IMR-90 (cell line): ENCODE results near the gene WDR17. TPM values are rescaled to one million over a fixed set of nuclear protein-coding genes. Genes with fewer than 3 reads are reported as not detected.

ENCODE experiments used
- ATAC-seq: fragments of 200-7000 bp; cut with Tn5 transposase; 2 replicates; pipeline ENCODE4 v1.9.1; 2020; ENCODE audit warnings: low read depth, mild to moderate bottlenecking, moderate library complexity
- BruUV-seq: library from RNA; stranded (reverse); fragments of 400-500 nt; replicated peaks from 2 replicates; lab custom pipeline; 2021; lab: Mats Ljungman, UMichigan
- CTCF ChIA-PET: fragments of 300-600 bp; formaldehyde crosslinking; extraction: SDS; loops from one replicate; lab custom pipeline; 2021; ENCODE audit warnings: antibody characterized with exemption; lab: Yijun Ruan, JAX
- POLR2A ChIA-PET: fragments of 300-600 bp; sonication (Branson Sonifier 250); formaldehyde crosslinking; loops from one replicate; lab custom pipeline; 2022; ENCODE audit warnings: antibody characterized with exemption; ENCODE audit not compliant: unreplicated experiment; lab: Charles Lee
- DNase-seq: peaks from one replicate; pipeline ENCODE4 v3.0.0; 2013
- H2AFZ ChIP-seq: replicated peaks from 2 replicates; pipeline ENCODE3; 2013; ENCODE audit warnings: low read length, mild to moderate bottlenecking; ENCODE audit not compliant: poor library complexity
- H2AK5ac ChIP-seq: 2 replicates; pipeline ENCODE4 v1.6.1; 2013; ENCODE audit warnings: low read depth, low read length, inconsistent platforms
- H2AK9ac ChIP-seq: replicated peaks from 2 replicates; pipeline ENCODE3; 2013; ENCODE audit warnings: mild to moderate bottlenecking, low read depth, low read length, moderate library complexity; ENCODE audit not compliant: poor library complexity
- H2BK120ac ChIP-seq: 2 replicates; pipeline ENCODE4 v1.6.1; 2013; ENCODE audit warnings: low read depth, low read length, inconsistent platforms
- H2BK15ac ChIP-seq: 3 replicates; pipeline ENCODE4 v1.6.1; 2013; ENCODE audit warnings: low read depth, low read length, inconsistent platforms
- H2BK20ac ChIP-seq: 2 replicates; pipeline ENCODE4 v1.6.1; 2013; ENCODE audit warnings: low read depth, mild to moderate bottlenecking, inconsistent platforms, low read length, moderate library complexity
- H2BK5ac ChIP-seq: 2 replicates; pipeline ENCODE4 v1.6.1; 2013; ENCODE audit warnings: mild to moderate bottlenecking, low read depth, low read length, inconsistent platforms; ENCODE audit not compliant: poor library complexity, severe bottlenecking
- H3K14ac ChIP-seq: replicated peaks from 2 replicates; pipeline ENCODE4 v1.6.1; 2013; ENCODE audit warnings: low read depth, low read length, inconsistent platforms
- H3K18ac ChIP-seq: 2 replicates; pipeline ENCODE4 v1.6.1; 2013; ENCODE audit warnings: low read depth, low read length, control low read depth
- H3K23ac ChIP-seq: 2 replicates; pipeline ENCODE4 v1.6.1; 2013; ENCODE audit warnings: low read depth, low read length, inconsistent platforms
- H3K27ac ChIP-seq: 2 replicates; pipeline ENCODE4 v1.5.1; 2013; ENCODE audit warnings: mild to moderate bottlenecking, control low read depth, low read length; ENCODE audit not compliant: insufficient read depth
- H3K27me3 ChIP-seq: 2 replicates; pipeline ENCODE4 v1.6.1; 2013; ENCODE audit warnings: low read length; ENCODE audit not compliant: control insufficient read depth, insufficient read depth
- H3K36me3 ChIP-seq: 2 replicates; pipeline ENCODE4 v1.6.1; 2013; ENCODE audit warnings: low read length, mixed read lengths; ENCODE audit not compliant: control insufficient read depth, insufficient read depth
- H3K4ac ChIP-seq: 2 replicates; pipeline ENCODE4 v1.6.1; 2013; ENCODE audit warnings: low read depth, low read length, inconsistent platforms
- H3K4me1 ChIP-seq: 2 replicates; pipeline ENCODE4 v1.6.1; 2013; ENCODE audit warnings: low read length, mixed read lengths; ENCODE audit not compliant: control insufficient read depth, insufficient read depth
- H3K4me2 ChIP-seq: 2 replicates; pipeline ENCODE4 v1.6.1; 2013; ENCODE audit warnings: low read depth, mild to moderate bottlenecking, control low read depth, low read length, moderate library complexity
- H3K4me3 ChIP-seq: 2 replicates; pipeline ENCODE4 v1.5.1; 2013; ENCODE audit warnings: low read depth, mild to moderate bottlenecking, control low read depth, low read length, moderate library complexity; ENCODE audit not compliant: insufficient read depth
- H3K56ac ChIP-seq: 2 replicates; pipeline ENCODE4 v1.6.1; 2013; ENCODE audit warnings: low read length, inconsistent platforms; ENCODE audit not compliant: insufficient read depth; ENCODE audit errors: extremely low read depth
- H3K79me1 ChIP-seq, 2 experiments: 2 replicates each; pipeline ENCODE4 v1.6.1; 2013; ENCODE audit warnings: low read length in 2 of 2, inconsistent platforms in 1 of 2, low read depth in 1 of 2
- H3K9ac ChIP-seq: 2 replicates; pipeline ENCODE4 v1.6.1; 2013; ENCODE audit warnings: low read depth, low read length, control low read depth
- H3K9me1 ChIP-seq: 2 replicates; pipeline ENCODE4 v1.6.1; 2013; ENCODE audit warnings: low read length, inconsistent platforms; ENCODE audit not compliant: insufficient read depth
- H3K9me3 ChIP-seq: 2 replicates; pipeline ENCODE4 v1.6.1; 2013; ENCODE audit warnings: low read length; ENCODE audit not compliant: control insufficient read depth, insufficient read depth
- H4K20me1 ChIP-seq: 2 replicates; pipeline ENCODE4 v1.6.1; 2013; ENCODE audit warnings: low read length, inconsistent platforms; ENCODE audit not compliant: insufficient read depth
- H4K5ac ChIP-seq: 2 replicates; pipeline ENCODE4 v1.6.1; 2013; ENCODE audit warnings: mild to moderate bottlenecking, low read depth, low read length, control low read depth
- H4K8ac ChIP-seq, 2 experiments: 2 replicates each; pipeline ENCODE4 v1.6.1; 2013; ENCODE audit warnings: low read depth in 2 of 2, low read length in 2 of 2, control low read depth in 1 of 2, inconsistent platforms in 1 of 2
- H4K91ac ChIP-seq: 2 replicates; pipeline ENCODE4 v1.6.1; 2013; ENCODE audit warnings: low read depth, low read length, inconsistent platforms; ENCODE audit not compliant: insufficient read depth
- FOS ChIP-seq: fragments of 150-350 bp; IDR thresholded peaks from 2 replicates; pipeline ENCODE4 v1.6.1; 2016; ENCODE audit warnings: low read depth, low read length
- WGBS, 2 experiments: methylation state at CpG; one replicate each; pipeline versions ENCODE4 v1.1.5 to v1.1.7; 2013; ENCODE audit warnings: missing lambda C conversion rate in 2 of 2; ENCODE audit not compliant: insufficient read length in 1 of 2; ENCODE audit errors: extremely low coverage in 2 of 2; 5-methylcytosine and 5-hydroxymethylcytosine counted together
- dilution Hi-C: fragments of 300-500 bp; cut with HindIII; formaldehyde crosslinking; loops from one replicate; pipeline ENCODE4 v1.14.3; 2018; ENCODE audit warnings: low sequenced_read_pairs; ENCODE audit not compliant: unreplicated experiment
- in situ Hi-C: fragments of 300-500 bp; cut with MboI; formaldehyde crosslinking; loops from 3 replicates; pipeline ENCODE4 v1.14.3; 2019; ENCODE audit warnings: low sequenced_read_pairs, inconsistent platforms, mixed read lengths
- intact Hi-C: fragments of 100-400 bp; cut with micrococcal nuclease; formaldehyde crosslinking; loops from 2 replicates; pipeline ENCODE4 v1.10.0; 2022
- polyA plus RNA-seq, 3 experiments: library from polyadenylated mRNA; depleted of rRNA; stranded (reverse); fragments of >200 nt; gene quantifications; 2 replicates each; pipeline ENCODE4 v1.2.3, GENCODE V29; 2012; ENCODE audit warnings: low replicate concordance in 1 of 3
- total RNA-seq: library from RNA; depleted of rRNA; stranded (reverse); fragments of >200 nt; gene quantifications from 2 replicates; pipeline ENCODE4 v1.2.3, GENCODE V29; 2012

WDR17 gene
- total and polyA plus RNA-seq, 2 of the 4 experiments (the other 2 are of a cell fraction): 0.53 to 0.54 TPM

DNA sequence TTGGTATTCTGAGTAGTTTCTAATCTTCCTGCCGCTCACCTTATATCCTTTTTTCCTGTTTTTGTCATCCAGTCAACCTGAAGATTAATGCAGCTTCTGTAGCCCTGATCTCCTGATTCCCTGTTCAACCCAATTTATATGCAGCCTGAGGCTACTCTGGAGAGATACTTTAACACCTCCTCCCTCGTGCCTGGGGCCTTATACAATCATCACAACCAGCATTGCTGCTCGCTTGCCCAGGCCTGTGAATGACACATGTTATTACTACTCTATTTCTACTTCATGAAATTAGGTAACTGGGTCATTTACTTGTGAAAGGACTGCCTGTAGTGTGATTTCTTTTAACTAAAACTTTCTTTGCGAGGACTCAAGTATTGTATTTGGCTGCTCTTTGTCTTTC, 33.7 kb upstream of the WDR17 start:
- Histone ChIP-seq H3K4ac (no peak overlapping the region), H4K8ac (no peak overlapping the region), H2AK9ac (no peak overlapping the region), H3K27ac (no peak overlapping the region), H4K91ac (no peak overlapping the region), H3K4me2 (no peak overlapping the region), H2BK20ac (no peak overlapping the region), H2BK15ac (no peak overlapping the region), H2BK5ac (no peak overlapping the region), H2BK120ac (no peak overlapping the region), H3K36me3 (no peaks in the 10 kb centered on the region), H3K56ac (no peak overlapping the region), H3K14ac (no peak overlapping the region), H3K4me1 (no peaks in the 10 kb centered on the region), H3K9me1 (no peaks in the 10 kb centered on the region), H2AK5ac (no peak overlapping the region), H3K27me3 (no peaks in the 10 kb centered on the region), H3K9ac (no peak overlapping the region), H3K23ac (no peak overlapping the region), H3K79me1 (no peaks in the 10 kb centered on the region), H4K5ac (no peak overlapping the region), H2AFZ (no peak overlapping the region), H3K18ac (no peak overlapping the region), H3K9me3 (no peaks in the 10 kb centered on the region), H3K4me3 (no peak overlapping the region), H4K20me1 (no peaks in the 10 kb centered on the region)
- no peak for ATAC-seq
- intact Hi-C loops (no loop called here), in situ Hi-C loops (loop anchor here (5.0 kb wide), 1 partner anchor 305 kb away; no protein-coding TSS in a partner anchor), dilution Hi-C loops (no loop called here)
- no TSS peak for BruUV-seq
- DNase-seq: no peak
- ChIA-PET CTCF (no interaction called here), POLR2A (no interaction called here)
- no peak for TF ChIP-seq FOS
- WGBS, 2 experiments: no CpG with 5 or more reads among the region's 4 CpGs
